Hypothalamus (tissue), 51 donors: ENCODE measurements around the gene THADA.

Experiments
- DNase-seq, 51 donors: peaks; one replicate each; lab custom pipeline; 2025; lab: John Stamatoyannopoulos, UW

Gene THADA

DNA sequence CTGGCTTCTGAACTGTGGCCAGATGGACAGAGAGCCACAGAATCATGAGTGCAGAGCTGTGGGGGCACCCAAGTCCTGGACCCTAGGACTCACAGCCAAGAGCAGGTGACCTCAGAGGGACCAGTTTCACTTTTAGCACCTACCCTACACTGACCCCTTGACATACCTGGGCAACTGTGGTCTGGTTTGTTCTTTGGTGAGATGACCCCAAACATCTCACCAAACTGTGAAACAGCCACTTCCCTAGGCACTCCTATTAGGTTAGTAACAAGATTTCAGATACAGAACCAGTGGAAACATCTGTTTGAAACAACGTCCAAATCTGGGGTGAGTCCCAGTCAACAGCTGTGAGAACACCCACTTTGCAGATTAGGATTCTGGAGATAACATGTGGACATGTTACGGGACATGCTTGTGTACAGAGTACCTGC lies 367.5 kb downstream of the THADA start:
- DNase-seq: peak in 1 of 51 donors; percentile 38

DNA sequence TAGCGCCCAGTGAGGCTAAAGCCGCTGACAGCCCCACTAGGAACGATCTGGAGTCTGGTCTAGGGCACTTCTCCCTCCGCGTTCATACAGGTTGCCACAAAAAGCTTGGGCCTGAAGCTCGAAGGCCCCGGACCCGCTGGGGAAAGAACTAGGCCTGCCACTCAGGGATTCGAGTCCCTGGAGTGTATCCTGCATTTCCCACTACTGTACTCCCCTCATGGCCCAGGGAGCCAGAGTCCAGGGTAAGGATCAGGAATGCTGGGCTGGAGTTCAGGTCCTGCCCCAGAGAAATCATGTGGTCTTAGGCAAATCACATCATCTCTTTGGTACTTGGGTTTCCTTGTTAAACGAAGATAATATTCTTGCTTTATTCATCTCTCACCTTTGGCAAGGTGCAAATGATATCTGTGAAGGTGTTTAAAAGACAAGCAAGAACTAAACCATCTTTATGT lies 368.0 kb downstream of the THADA start:
- peak in 2 of 51 donors; percentile 58 to 64 for DNase-seq

DNA sequence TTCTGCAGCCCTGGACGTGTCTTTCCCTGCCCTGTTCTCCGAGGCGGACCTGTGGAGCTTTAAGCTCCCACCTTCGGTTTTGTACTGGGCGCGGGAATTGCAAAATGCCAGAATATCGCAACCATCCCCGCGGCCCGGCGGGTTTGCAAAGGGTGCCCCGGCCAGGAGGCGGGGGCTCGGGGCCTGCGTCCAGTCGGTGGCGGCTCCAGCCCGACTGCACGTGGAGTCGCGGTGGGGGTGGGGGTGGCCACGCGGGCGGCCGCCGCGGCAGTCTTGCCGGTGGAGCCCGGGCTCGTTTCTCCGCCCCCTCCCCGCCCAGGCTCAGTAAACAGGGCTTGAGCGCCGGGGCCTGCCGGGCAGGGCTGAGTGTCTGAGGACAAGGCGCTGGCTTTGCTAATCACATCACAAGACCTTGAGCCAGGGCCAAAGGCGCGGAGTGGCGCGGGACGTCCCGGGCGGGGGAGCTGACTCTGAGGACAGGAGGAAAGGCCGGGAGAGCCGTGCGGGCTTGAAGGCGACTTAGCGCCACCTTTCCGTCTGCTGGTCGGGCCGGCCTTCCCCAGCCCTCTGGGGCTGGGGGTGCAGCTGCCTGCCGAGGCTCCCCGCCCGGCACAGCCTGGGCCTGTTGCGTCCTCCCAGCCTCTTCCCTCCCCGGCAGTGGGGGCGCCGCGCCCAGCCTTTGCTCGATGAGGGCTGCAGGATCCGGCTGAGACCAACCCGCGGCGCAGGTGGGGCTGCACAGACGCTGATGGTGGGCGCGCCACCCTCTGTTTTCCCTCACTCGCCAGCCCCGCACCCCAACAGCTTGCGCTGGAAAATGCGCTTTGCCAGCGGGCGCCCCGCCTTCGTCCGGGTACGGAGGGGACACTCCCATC lies 368.6 kb downstream of the THADA start:
- peak; percentile 46 to 95 (median 87) for DNase-seq

DNA sequence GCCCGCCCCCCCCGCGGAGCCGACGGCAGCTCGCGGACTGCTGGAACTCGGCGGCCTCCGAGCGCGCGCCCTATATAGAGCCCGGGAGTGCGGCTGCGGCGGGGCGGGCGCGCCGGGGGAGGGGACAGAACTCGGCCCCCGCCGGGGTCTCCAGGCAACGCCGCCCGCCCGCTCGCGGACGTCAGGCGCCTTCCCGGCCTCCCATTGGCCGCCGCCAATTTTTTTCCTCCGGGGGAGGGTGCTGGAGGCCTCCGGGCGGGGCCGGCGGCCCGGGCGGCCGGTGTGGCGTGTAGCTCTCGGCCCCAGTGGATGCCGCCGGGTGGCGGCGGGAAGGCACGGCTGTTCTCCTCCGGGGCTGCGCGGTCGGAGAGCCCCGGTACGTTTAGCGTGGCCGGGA lies 369.3 kb downstream of the THADA start, which contains the start of gene ZFP36L2:
Gene ZFP36L2, minus strand, starts transcription at position 49 of the 397 bp plus-strand sequence. CDS start 291 bp downstream, outside the sequence.
- peak; percentile 66 to 98 (median 94) for DNase-seq

DNA sequence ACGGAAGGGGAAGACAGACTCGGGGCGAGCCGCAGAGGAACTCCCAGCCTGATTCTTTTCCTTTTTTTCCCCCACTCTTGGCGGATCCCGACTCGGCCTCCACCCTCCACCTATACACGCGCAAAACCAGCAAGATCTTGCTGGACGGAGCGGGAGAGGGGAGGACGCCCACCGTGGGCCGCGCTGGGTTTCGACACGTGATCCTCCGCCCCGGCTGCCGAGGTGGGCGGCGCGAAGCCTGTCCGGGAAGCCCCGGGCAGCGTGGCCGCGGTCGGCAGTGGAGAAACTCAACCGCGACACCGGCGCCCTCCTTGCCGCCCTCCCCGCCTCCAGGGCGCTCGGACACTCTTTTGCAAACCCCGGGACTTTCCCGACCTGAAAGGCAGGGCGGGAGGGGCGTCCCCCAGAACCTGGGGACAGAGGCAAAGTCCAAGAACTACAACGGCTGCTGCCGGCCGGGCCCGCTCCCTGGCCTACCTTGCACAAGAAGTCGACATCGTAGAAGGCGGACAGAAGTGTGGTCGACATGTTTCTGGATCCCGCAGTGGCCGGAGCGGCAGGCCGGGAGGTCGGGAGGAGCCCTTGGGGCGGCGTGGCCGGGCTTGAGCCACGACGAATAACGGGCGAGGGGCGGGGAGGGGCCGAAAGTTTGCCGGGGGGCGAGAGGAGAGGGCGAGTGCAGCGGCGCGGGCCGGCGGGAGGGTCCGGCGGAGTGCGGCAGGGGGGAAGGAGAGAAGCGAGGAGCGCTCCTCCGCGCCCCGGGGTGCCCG lies 369.9 kb downstream of the THADA start:
- DNase-seq: peak in 38 of 51 donors; percentile 25 to 85 (median 56)

DNA sequence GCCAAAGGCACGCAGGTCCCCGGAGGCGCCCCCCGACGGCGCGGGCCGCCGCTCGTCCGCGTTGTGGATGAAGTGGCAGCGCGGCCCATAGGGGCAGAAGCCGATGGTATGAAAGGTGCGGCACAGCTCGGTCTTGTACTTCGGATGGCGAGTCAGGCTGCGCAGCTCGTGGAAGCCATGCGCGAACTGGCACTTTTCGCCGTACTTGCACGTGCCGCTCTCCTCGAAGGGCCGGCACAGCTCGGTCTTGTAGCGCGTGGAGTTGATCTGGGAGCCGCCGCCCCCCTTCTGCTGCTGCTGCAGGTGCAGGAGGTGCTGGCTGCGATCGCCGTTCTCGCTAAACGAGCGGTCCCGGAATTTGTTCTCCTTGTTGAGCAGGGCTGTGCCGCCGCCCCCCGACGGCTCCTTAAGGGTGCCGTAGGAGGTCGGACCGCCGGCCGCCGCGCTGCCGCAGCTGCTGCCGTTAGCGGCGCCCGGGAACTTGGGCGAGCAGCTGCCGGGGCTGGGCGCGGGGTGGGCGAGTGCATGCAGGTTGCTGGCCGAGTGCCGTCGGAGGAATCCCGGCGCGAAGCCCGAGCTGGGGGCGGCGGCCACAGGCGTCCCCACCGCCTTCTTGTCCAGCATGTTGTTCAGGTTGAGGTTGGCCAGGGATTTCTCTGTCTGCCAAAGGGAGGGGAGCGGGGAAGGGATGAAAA lies 370.6 kb downstream of the THADA start:
- peak in 30 of 51 donors; percentile 19 to 77 (median 54) for DNase-seq

DNA sequence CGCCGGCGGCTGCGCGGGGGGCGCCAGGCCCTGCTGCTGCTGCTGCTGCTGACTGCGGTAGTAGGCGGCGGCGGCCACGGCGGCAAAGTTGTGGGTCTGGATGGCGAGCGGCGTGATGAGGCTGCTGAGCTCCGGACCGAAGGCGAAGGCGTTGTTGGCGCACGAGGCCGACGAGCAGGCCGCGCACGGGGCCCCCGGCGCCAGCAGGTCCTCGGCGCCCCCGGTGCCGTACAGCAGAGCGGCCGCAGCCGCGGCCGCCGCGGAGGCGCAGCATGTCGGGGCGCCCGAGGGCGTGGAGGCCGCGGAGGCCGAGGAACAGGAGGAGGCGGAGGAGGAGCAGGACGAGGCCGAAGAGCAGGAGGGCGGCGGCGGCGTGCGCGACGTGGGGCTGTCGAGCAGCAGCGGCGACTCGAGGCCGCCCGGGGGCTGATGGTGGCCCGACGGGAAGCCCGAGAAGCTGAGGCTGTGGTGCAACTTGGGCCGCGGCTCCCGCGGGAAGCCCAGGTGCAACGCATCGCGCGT lies 371.2 kb downstream of the THADA start:
- peak in 7 of 51 donors; percentile 33 to 60 (median 53) for DNase-seq

DNA sequence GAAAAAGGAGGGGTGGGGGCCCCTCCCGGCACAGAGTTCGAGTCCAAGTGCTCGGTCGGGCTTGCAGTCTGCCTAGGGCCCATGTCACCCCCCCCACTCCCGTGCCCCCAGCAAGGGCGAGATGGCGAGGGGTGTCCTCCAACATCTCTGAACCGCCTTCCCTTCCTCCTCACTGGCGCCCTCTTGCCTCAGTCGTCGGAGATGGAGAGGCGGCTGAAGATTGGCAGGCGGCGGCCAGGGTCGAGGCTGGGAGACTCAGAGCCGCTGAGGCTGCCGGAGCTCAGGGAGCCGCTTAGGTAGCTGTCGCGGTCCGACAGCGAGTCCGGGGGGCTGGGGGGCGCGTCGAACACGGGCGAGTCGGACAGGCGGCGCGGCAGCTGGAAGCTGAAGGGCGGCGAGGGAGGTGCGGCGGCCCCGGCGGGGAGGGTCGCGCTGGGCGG lies 371.7 kb downstream of the THADA start:
- peak in 37 of 51 donors; percentile 16 to 66 (median 44) for DNase-seq

DNA sequence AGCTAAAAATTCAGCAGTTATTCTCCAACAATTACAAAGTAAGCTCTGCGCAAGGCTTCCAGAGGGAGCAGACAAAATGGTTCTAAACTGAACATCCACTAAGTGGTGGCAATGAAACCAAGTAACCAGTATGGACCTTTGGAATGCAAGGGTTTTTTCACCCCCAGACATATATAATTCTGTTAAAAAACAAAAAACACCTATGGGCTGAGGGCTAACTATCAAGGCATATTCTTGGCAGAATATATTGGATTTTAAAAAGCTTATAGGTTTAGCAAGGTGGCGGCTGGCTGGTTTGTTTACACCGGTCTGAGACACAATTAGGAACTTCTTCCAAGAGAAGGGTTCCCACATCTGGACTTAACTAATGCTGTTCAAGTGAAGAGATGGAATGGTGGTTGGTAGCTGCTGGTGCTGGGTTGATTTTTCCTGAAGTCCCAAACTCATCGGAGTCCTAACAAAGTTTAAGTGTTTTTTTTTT lies 372.3 kb downstream of the THADA start:
- DNase-seq: peak in 2 of 51 donors; percentile 27 to 28

DNA sequence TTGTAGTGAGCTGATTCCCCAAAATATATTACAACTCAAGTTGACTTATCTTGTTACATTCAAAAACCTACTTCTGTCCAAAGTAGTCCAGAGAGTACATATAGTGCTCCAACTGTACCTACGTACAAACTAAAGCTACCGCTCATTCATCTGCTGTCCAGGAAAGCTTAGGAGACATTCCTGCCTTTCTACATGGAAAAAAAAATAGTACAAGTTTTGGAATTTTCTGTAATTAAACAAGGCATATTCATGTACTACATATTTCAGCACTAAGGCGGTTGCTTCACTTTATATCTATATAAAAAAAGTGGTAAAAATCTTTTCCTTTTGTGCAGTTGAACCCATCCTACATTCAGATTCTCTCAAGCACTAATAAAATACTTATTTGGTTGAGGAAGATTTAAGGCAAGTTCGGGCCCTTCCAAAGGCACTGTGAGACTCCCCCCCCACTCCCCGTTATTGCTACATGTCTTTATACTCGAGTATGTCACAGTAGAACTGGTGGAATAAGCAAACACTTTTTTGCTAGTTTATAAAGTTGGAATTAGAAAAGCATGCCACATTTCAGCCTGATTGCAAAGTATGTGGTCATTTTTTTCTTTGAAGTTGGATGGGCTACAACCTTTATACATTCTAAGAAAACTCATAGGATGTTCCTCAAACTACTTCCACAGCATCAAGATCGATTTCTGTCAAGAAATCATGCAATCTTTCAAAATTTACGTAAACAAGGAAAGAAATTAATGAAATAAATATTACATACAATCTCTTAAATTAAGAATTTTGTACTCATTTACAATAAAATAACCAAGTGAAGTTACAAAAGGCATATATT lies 373.1 kb downstream of the THADA start:
- no peak for DNase-seq

DNA sequence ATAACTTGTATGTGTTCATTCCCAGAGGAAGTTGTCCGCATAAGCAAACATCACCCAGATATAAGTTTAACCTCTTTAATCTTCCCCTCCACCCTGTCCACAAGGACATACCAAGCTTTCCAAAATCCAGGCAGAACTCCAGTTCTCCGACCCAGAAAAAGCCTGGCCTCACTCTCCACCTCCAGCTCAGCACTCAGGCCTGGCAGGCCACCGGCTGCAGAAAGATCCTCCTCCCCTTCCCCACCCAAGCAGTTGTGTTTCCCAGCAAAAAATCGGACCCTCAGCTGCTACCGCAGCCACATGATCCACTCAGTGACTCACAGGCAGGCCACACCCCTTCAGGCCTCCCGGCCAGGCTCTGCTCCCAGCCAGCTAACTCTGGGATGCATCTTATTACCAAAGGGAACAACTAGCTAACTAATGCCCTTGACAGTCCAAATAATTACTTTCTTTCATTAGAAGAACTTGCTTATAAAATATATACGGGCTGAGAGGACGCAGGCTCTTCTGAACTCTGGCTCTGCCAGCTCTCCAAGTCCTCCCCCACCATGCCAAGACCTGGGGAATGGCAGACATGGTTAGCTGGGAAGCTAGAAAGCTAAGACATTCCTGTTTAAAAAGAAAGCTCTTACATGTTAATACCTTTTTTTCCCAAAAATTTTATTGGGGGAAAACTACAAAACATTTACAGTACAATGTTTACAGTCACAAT lies 373.9 kb downstream of the THADA start:
- DNase-seq: peak; percentile 37 to 93 (median 83)

DNA sequence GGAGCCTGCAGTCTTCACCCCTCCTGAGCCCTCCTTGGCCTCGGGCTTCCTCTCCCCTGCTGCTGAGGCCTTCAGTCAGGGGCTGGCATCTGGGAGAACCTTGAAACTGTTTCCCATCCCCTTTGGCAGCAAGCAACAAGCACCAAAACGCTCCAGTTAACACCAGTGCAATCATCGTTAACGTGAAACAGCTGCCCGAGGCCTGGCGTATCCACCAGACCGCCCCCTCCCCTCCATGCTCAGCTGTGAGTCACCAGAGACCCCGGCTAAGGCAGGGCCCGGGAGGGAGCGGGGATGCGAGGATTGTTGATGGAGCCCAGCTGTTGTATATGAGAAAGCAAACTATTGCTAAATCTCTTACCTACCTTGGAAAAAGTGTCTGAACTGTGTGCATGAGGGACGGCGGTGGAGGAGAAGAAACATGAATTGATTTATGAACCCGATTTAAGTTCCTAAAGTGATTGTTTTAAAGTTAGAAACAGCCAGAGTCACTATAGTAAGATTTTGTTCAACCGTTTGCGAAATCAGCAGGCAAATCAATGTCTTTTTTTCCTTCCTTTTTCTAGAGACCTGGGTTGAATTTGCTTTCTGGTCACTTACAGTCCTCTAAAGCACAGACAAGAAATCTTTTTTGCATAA lies 374.6 kb downstream of the THADA start:
- peak in 21 of 51 donors; percentile 7 to 57 (median 20) for DNase-seq

DNA sequence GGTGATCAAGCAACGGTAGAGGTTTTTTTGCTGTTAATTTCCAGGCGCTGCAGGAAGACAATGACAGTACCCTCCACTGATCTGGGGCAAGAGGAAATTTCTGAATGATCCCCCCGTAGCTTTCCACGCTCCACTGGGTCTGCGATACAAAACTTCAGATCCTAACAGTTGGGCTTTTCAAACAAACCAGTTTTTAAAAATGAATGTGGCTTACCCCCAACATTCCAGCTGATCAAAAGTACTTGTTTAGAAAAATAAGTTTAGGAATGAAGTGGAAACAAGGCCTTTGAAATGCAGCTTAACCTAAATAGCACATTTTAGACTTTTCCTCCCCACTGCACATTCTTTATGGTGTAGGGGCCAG lies 375.1 kb downstream of the THADA start:
- DNase-seq: peak in 1 of 51 donors; percentile 57

DNA sequence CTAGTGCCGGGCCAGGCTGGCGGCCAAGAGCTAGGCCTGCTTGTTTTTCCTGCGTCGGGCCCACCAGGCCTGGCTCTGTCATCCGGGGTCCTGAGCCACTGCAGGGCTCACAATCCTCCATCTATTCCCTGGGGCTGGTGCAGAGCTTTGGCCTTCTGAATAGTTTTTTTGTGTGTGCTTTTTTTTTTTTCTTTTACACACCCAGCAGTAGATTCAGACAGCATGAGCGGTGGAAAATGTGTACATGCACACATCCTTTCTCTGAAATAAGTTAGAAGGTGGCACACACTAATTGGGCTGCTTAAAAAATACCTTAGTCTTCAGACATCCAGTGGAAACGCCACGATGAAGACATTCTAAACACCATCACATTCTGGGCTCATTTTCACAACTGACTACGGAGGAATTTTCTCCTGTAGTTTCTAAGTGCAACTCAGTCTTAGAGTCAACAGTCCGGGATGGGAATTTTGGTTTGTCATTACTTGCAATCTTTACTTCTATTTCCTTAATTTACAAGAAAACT lies 375.5 kb downstream of the THADA start:
- no peak for DNase-seq

DNA sequence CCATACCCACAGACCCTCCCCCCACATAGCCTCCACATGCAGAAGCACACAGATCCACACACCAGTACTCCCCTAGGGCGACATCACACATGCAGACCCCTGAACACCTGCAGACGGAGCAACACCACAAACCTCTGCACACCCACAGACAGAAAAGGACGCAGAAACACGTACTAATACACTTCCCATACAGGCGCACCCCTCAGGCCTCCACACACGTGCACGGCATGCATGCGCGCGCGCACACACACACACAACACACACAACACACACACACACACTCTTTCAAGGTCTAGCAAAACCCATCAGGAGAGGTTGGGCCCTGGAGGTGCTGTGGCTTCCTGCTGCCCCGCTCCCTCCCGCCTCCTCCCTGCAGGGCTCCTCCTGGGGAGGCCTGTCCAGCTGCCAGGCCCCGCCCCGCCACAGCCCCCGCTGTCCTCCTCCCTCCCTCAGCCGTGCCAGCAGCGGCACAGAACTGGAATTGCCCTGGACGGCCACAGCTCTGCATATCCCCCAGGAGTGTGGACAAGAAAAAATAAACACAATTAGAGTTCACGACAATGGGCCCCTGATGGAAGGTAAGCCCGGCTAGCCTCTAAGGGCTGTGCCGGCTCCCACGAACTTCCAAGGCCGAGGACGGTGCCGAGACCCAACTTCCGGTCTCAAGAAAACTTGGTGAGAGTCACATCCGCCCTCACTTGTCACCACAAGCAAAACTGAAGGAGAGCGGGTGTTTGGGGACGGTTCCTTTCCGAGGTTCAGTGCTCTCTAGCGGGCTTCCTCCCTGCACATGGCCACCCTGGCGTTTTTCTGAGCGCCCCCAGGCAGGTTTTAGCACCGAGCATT lies 376.2 kb downstream of the THADA start:
- peak; percentile 26 to 93 (median 76) for DNase-seq

DNA sequence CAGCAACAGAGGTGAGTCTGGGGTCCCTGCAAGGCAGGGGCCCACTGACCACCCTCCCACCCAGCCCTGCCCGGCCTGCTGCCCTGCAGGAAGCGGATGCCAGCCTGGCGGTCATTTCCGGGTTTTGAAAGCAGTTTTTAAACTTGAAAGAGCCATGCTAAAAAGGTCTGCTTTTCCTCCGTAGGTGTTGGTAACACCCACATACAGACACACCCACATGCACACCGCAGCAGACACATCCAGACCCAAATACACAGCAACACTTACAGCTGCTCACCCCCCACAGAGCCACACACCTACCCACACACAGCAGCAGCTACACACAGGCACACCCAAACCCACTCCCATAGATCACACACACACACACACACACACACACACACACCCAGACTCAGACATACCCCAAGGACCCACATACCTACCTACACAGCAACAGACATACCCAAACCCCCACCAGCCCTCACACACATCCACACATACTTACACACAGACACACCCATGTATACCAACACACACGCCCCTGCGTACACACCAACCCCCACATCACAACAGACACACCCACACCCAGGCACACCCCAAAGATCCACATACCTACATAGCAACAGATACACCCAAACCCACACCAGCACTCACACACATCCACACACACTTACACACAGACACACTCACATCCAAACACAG lies 377.0 kb downstream of the THADA start:
- DNase-seq: peak in 3 of 51 donors; percentile 33 to 48 (median 47)
